ENCODE results near the gene NTSR1.

DNA sequence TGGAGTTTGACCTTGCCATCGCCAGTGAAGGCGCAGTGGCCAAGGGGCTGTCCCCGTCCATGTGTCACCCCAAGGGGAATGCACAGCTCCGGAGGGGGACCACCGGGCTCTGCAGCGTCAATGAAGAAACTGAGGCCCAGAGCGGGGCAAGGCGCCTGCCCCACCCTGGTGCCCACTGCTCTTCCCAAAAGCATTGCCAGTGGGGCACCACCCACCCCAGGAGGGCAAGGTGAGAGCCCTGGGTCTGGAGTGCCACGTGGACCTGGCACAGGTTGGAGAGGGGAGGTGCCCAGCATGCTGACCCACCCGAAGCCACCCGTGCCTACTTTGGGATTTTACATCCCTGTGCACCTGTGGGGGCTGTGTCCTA lies 8.3 kb downstream of the NTSR1 start:
- TF ChIP-seq, protein P1, sequence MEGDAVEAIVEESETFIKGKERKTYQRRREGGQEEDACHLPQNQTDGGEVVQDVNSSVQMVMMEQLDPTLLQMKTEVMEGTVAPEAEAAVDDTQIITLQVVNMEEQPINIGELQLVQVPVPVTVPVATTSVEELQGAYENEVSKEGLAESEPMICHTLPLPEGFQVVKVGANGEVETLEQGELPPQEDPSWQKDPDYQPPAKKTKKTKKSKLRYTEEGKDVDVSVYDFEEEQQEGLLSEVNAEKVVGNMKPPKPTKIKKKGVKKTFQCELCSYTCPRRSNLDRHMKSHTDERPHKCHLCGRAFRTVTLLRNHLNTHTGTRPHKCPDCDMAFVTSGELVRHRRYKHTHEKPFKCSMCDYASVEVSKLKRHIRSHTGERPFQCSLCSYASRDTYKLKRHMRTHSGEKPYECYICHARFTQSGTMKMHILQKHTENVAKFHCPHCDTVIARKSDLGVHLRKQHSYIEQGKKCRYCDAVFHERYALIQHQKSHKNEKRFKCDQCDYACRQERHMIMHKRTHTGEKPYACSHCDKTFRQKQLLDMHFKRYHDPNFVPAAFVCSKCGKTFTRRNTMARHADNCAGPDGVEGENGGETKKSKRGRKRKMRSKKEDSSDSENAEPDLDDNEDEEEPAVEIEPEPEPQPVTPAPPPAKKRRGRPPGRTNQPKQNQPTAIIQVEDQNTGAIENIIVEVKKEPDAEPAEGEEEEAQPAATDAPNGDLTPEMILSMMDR (conservative IDR thresholded peaks at IDR 0.05) = no peak
- TF ChIP-seq EZH2 (IDR thresholded peaks at IDR 0.05; ENCODE audit: low read depth) = no peak

Data from PC-9 (cell line).